OCI-LY3 (cell line): ENCODE data around the gene TIGD6.

Experiments used
- CTCF ChIP-seq: fragments of 200-600, 300-600 bp; sonication (generic); IDR thresholded peaks from 2 replicates; pipeline ENCODE4 v1.5.1; 2014; ENCODE audit warnings: antibody characterized with exemption, low read length, low read depth
- EZH2phosphoT487 ChIP-seq: fragments of 200-600 bp; shearing (Covaris generic); IDR thresholded peaks from 2 replicates; pipeline ENCODE4 v1.6.1; 2018; ENCODE audit warnings: antibody characterized with exemption, mixed run types, low read depth

GRCh38 chr5:149961957-149962409 is 38.5 kb downstream of the TIGD6 start:
- peak; percentile 52 for TF ChIP-seq CTCF
- TF ChIP-seq EZH2phosphoT487: no peak
